HepG2 (cell line): ENCODE results near the gene PRR14. TPM values are rescaled to one million over a fixed set of nuclear protein-coding genes. Genes with fewer than 3 reads are reported as not detected.

Experiments used
- ATF1 ChIP-seq: IDR thresholded peaks from 2 replicates; pipeline ENCODE4 v1.6.1; 2016; ENCODE audit warnings: mild to moderate bottlenecking, control low read depth
- HOXA3 ChIP-seq: sonication (generic); formaldehyde crosslinking; IDR thresholded peaks from 2 replicates; pipeline ENCODE4 v1.5.0; 2020; ENCODE audit warnings: missing genetic modification reagents
- polyA plus RNA-seq, 8 experiments: library from polyadenylated mRNA; depleted of rRNA in 3 of 8; stranded (reverse) in 7 of 8; unstranded in 1 of 8; fragments of >200 nt; fragmentation: Illumina TruSeq in 4 of 8; extraction: Trizol in 4 of 8; gene quantifications; 2 replicates each; pipeline versions ENCODE4 v1.2.1 to v1.2.3, GENCODE V29; 2011 to 2016; ENCODE audit warnings: low read depth in 4 of 8, missing spikeins in 1 of 8, mixed read lengths in 1 of 8; ENCODE audit not compliant: insufficient read depth in 1 of 8
- total RNA-seq, 5 experiments: library from RNA; depleted of rRNA; stranded (reverse); fragments of >200 nt; fragmentation: Illumina TruSeq; extraction: Trizol; gene quantifications; 2 replicates each; pipeline ENCODE4 v1.2.3, GENCODE V29; 2016; ENCODE audit warnings: low read depth in 1 of 5
- TF ChIP-seq, protein P1 (sequence below), 2 experiments: sonication (generic) in 1 of 2; formaldehyde crosslinking in 1 of 2; IDR thresholded peaks; 2 replicates each; pipeline versions ENCODE4 v1.4.0 to v1.6.1; 2016 to 2020; ENCODE audit warnings: borderline replicate concordance in 1 of 2, low read depth in 1 of 2, mild to moderate bottlenecking in 1 of 2, missing genetic modification reagents in 1 of 2
- TF ChIP-seq, protein P2 (sequence below): sonication (generic); formaldehyde crosslinking; IDR thresholded peaks from 2 replicates; pipeline ENCODE4 v1.5.0; 2020; ENCODE audit warnings: mild to moderate bottlenecking, missing genetic modification reagents, borderline replicate concordance
- TF ChIP-seq, protein P3 (sequence below): sonication (generic); formaldehyde crosslinking; IDR thresholded peaks from 2 replicates; pipeline ENCODE4 v1.8.0; 2022; ENCODE audit warnings: missing genetic modification reagents, mild to moderate bottlenecking, borderline replicate concordance

PRR14 gene
- total and polyA plus RNA-seq, 2 of the 13 experiments (the other 11 are each of a cell fraction or from before 2014, with no cell fraction given) = 8.4 to 11.0 TPM

DNA sequence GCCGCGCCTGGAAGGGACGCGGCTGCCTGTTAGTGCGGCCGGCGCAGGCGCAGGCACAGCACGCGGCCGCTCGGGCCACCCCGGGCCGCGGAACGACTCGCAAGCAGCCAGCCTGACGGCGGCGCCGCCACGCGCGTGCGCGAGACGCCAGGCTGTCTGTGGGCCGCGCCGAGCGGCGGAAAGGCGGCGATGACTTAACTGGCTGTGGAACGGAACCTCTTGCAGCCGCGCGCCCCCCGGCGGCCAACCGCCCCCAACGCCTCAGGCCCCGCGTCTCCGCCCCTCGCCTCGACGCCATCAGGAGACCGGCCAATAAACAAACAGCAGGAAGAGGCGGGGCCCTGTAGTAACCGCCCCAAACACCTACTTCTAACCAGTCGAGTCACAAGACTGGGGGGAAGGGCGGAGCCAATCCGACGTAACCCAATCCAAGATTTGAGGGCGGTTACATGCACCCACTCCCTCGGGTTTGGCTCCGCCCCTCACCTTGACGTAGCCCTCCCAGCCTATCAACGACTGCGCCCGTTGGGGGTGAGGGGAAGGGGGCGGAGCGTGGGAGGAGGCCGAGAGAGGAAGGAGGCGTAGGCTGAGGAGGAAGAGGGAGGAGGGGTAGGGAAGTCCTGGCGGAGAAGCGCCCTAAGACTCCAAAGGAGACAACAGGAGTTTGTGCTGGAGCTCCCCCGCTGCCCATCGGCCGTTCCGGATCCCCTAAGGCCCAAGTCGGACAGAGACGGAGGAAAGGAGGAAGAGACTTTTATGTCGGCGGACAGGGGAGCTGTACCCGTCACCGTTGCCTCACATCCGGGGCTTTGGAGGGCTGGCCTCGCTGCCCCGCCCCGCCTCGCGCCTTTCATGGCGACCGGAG, 7.3 kb downstream of the PRR14 start, which contains the start of gene FBRS (continued):
- TF ChIP-seq, protein P1, sequence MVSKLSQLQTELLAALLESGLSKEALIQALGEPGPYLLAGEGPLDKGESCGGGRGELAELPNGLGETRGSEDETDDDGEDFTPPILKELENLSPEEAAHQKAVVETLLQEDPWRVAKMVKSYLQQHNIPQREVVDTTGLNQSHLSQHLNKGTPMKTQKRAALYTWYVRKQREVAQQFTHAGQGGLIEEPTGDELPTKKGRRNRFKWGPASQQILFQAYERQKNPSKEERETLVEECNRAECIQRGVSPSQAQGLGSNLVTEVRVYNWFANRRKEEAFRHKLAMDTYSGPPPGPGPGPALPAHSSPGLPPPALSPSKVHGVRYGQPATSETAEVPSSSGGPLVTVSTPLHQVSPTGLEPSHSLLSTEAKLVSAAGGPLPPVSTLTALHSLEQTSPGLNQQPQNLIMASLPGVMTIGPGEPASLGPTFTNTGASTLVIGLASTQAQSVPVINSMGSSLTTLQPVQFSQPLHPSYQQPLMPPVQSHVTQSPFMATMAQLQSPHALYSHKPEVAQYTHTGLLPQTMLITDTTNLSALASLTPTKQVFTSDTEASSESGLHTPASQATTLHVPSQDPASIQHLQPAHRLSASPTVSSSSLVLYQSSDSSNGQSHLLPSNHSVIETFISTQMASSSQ (IDR thresholded peaks at IDR 0.05; ENCODE audit: low read depth) = no peak; the same call in 1 of the 2 replicates
- TF ChIP-seq, protein P1 (CRISPR knock-in tag; IDR thresholded peaks at IDR 0.05; ENCODE audit: borderline replicate concordance) = peak; percentile 61; the same call in 1 of the 2 replicates
- peak; percentile 96 for TF ChIP-seq HOXA3 (CRISPR knock-in tag)
- peak; percentile 93 for TF ChIP-seq ATF1 (CRISPR knock-in tag)
- TF ChIP-seq, protein P2, sequence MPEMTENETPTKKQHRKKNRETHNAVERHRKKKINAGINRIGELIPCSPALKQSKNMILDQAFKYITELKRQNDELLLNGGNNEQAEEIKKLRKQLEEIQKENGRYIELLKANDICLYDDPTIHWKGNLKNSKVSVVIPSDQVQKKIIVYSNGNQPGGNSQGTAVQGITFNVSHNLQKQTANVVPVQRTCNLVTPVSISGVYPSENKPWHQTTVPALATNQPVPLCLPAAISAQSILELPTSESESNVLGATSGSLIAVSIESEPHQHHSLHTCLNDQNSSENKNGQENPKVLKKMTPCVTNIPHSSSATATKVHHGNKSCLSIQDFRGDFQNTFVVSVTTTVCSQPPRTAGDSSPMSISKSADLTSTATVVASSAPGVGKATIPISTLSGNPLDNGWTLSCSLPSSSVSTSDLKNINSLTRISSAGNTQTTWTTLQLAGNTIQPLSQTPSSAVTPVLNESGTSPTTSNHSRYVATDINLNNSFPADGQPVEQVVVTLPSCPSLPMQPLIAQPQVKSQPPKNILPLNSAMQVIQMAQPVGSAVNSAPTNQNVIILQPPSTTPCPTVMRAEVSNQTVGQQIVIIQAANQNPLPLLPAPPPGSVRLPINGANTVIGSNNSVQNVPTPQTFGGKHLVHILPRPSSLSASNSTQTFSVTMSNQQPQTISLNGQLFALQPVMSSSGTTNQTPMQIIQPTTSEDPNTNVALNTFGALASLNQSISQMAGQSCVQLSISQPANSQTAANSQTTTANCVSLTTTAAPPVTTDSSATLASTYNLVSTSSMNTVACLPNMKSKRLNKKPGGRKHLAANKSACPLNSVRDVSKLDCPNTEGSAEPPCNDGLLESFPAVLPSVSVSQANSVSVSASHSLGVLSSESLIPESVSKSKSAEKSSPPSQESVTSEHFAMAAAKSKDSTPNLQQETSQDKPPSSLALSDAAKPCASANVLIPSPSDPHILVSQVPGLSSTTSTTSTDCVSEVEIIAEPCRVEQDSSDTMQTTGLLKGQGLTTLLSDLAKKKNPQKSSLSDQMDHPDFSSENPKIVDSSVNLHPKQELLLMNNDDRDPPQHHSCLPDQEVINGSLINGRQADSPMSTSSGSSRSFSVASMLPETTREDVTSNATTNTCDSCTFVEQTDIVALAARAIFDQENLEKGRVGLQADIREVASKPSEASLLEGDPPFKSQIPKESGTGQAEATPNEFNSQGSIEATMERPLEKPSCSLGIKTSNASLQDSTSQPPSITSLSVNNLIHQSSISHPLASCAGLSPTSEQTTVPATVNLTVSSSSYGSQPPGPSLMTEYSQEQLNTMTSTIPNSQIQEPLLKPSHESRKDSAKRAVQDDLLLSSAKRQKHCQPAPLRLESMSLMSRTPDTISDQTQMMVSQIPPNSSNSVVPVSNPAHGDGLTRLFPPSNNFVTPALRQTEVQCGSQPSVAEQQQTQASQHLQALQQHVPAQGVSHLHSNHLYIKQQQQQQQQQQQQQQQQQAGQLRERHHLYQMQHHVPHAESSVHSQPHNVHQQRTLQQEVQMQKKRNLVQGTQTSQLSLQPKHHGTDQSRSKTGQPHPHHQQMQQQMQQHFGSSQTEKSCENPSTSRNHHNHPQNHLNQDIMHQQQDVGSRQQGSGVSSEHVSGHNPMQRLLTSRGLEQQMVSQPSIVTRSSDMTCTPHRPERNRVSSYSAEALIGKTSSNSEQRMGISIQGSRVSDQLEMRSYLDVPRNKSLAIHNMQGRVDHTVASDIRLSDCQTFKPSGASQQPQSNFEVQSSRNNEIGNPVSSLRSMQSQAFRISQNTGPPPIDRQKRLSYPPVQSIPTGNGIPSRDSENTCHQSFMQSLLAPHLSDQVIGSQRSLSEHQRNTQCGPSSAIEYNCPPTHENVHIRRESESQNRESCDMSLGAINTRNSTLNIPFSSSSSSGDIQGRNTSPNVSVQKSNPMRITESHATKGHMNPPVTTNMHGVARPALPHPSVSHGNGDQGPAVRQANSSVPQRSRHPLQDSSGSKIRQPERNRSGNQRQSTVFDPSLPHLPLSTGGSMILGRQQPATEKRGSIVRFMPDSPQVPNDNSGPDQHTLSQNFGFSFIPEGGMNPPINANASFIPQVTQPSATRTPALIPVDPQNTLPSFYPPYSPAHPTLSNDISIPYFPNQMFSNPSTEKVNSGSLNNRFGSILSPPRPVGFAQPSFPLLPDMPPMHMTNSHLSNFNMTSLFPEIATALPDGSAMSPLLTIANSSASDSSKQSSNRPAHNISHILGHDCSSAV = no peak
- TF ChIP-seq, protein P3, sequence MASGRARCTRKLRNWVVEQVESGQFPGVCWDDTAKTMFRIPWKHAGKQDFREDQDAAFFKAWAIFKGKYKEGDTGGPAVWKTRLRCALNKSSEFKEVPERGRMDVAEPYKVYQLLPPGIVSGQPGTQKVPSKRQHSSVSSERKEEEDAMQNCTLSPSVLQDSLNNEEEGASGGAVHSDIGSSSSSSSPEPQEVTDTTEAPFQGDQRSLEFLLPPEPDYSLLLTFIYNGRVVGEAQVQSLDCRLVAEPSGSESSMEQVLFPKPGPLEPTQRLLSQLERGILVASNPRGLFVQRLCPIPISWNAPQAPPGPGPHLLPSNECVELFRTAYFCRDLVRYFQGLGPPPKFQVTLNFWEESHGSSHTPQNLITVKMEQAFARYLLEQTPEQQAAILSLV = peak; percentile 79
- TF ChIP-seq, all 625 proteins: peak for 306
